ENCODE measurements around the gene OBP2A. TPM values are rescaled to one million over a fixed set of nuclear protein-coding genes. Genes with fewer than 3 reads are reported as not detected.

Gene OBP2A
- total RNA-seq, 1 donor from 2014 or later, result not detected

- Mint-ChIP-seq H3K27me3 (ENCODE audit: low read depth, unreplicated experiment) (peaks cover 21% of the 10 kb centered on the region), H3K9me3 (ENCODE audit: unreplicated experiment) (peaks cover 18% of the 10 kb centered on the region), H3K4me1 (ENCODE audit: low read depth, unreplicated experiment) (no peaks in the 10 kb centered on the region), H3K27ac (ENCODE audit: unreplicated experiment) (no peak overlapping the region), H3K36me3 (ENCODE audit: low read depth, unreplicated experiment) (no peaks in the 10 kb centered on the region), H3K4me3 (ENCODE audit: unreplicated experiment) (no peak overlapping the region)
- TF ChIP-seq EZH2 (IDR thresholded peaks at IDR 0.05; ENCODE audit: insufficient read depth, low read length), result no peak
- TF ChIP-seq, protein P1, sequence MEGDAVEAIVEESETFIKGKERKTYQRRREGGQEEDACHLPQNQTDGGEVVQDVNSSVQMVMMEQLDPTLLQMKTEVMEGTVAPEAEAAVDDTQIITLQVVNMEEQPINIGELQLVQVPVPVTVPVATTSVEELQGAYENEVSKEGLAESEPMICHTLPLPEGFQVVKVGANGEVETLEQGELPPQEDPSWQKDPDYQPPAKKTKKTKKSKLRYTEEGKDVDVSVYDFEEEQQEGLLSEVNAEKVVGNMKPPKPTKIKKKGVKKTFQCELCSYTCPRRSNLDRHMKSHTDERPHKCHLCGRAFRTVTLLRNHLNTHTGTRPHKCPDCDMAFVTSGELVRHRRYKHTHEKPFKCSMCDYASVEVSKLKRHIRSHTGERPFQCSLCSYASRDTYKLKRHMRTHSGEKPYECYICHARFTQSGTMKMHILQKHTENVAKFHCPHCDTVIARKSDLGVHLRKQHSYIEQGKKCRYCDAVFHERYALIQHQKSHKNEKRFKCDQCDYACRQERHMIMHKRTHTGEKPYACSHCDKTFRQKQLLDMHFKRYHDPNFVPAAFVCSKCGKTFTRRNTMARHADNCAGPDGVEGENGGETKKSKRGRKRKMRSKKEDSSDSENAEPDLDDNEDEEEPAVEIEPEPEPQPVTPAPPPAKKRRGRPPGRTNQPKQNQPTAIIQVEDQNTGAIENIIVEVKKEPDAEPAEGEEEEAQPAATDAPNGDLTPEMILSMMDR (IDR thresholded peaks at IDR 0.05; ENCODE audit: insufficient read depth, low read depth, low read length), result no peak
- no peak overlapping the region for H3K4me2 ChIP-seq (ENCODE audit: low read length)
- no peaks in the 10 kb centered on the region for H3K4me1 ChIP-seq (ENCODE audit: insufficient read depth, low read length)
- H4K20me1 ChIP-seq (ENCODE audit: insufficient read depth, low read length), result no peaks in the 10 kb centered on the region
- H3K9me3 ChIP-seq (ENCODE audit: insufficient read depth, low read depth, low read length), result peaks cover 5% of the 10 kb centered on the region
- H3K27me3 ChIP-seq (ENCODE audit: insufficient read depth, low read length), result no peaks in the 10 kb centered on the region
- no peaks in the 10 kb centered on the region for H3K79me2 ChIP-seq (ENCODE audit: insufficient read depth, low read length)
- FAIRE-seq, result no peak
- H3K27ac ChIP-seq (ENCODE audit: low read depth, low read length), result no peak overlapping the region
- H3K36me3 ChIP-seq (ENCODE audit: insufficient read depth, low read length), result no peaks in the 10 kb centered on the region
- no peak for DNase-seq (ENCODE audit: low read depth)
- H3K9ac ChIP-seq (ENCODE audit: low read length), result no peak overlapping the region
- H2AFZ ChIP-seq (ENCODE audit: low read depth, low read length), result no peak overlapping the region
- no peak overlapping the region for H3K4me3 ChIP-seq (ENCODE audit: insufficient read depth, low read depth, low read length)
Observed at GRCh38 chr9:135565141-135565628, 19.3 kb downstream of the OBP2A start.

DNA sequence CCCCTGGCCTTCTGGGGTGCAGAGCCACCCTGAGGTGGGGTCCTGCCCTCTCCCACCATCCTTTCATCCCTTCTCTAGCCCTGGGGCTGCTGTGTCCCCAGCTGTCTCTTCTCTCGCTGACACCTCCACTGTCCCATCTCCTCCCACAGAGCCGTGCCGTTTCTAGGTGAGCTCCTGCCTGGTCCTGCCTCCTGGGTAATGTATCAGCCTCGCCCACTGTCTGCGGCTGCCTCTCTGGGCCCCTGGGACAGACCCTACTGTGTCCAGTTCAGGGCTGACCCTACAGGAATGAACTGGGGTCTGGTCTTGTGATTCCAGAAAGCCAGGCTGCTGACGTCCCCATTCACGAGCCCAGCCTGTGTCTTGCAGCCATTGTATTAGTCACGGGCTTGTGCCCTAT lies 19.7 kb downstream of the OBP2A start:
- Histone ChIP-seq H3K9ac (ENCODE audit: low read length) (no peak overlapping the region), H3K4me2 (ENCODE audit: low read length) (no peak overlapping the region), H3K4me3 (ENCODE audit: insufficient read depth, low read depth, low read length) (no peak overlapping the region), H3K36me3 (ENCODE audit: insufficient read depth, low read length) (no peaks in the 10 kb centered on the region), H3K79me2 (ENCODE audit: insufficient read depth, low read length) (no peaks in the 10 kb centered on the region), H3K4me1 (ENCODE audit: insufficient read depth, low read length) (no peaks in the 10 kb centered on the region), H4K20me1 (ENCODE audit: insufficient read depth, low read length) (no peaks in the 10 kb centered on the region), H2AFZ (ENCODE audit: low read depth, low read length) (no peak overlapping the region), H3K27ac (ENCODE audit: low read depth, low read length) (no peak overlapping the region), H3K9me3 (ENCODE audit: insufficient read depth, low read depth, low read length) (peaks cover 5% of the 10 kb centered on the region), H3K27me3 (ENCODE audit: insufficient read depth, low read length) (no peaks in the 10 kb centered on the region)
- TF ChIP-seq, protein P1 (IDR thresholded peaks at IDR 0.05; ENCODE audit: insufficient read depth, low read depth, low read length), result no peak
- TF ChIP-seq EZH2 (IDR thresholded peaks at IDR 0.05; ENCODE audit: insufficient read depth, low read length), result no peak
- H3K4me3 Mint-ChIP-seq (ENCODE audit: unreplicated experiment), result no peak overlapping the region
- no peaks in the 10 kb centered on the region for H3K36me3 Mint-ChIP-seq (ENCODE audit: low read depth, unreplicated experiment)
- H3K4me1 Mint-ChIP-seq (ENCODE audit: low read depth, unreplicated experiment), result no peaks in the 10 kb centered on the region
- no peak overlapping the region for H3K27ac Mint-ChIP-seq (ENCODE audit: unreplicated experiment)
- DNase-seq (ENCODE audit: low read depth), result no peak
- FAIRE-seq, result no peak
- peaks cover 21% of the 10 kb centered on the region for H3K27me3 Mint-ChIP-seq (ENCODE audit: low read depth, unreplicated experiment)
- peaks cover 18% of the 10 kb centered on the region for H3K9me3 Mint-ChIP-seq (ENCODE audit: unreplicated experiment)

- Mint-ChIP-seq H3K27me3 (ENCODE audit: low read depth, unreplicated experiment) (peaks cover 21% of the 10 kb centered on the region), H3K9me3 (ENCODE audit: unreplicated experiment) (peaks cover 18% of the 10 kb centered on the region)
- no peak for FAIRE-seq
Observed at GRCh38 chr9:135566552-135566951, 20.6 kb downstream of the OBP2A start.

More at GRCh38 chr9:135566552-135566951, 20.6 kb downstream of the OBP2A start:
- TF ChIP-seq, protein P1 (IDR thresholded peaks at IDR 0.05; ENCODE audit: insufficient read depth, low read depth, low read length), result no peak
- no peak for TF ChIP-seq EZH2 (IDR thresholded peaks at IDR 0.05; ENCODE audit: insufficient read depth, low read length)
- no peaks in the 10 kb centered on the region for H3K4me1 ChIP-seq (ENCODE audit: insufficient read depth, low read length)
- no peaks in the 10 kb centered on the region for H3K79me2 ChIP-seq (ENCODE audit: insufficient read depth, low read length)
- no peaks in the 10 kb centered on the region for H3K36me3 Mint-ChIP-seq (ENCODE audit: low read depth, unreplicated experiment)
- H3K36me3 ChIP-seq (ENCODE audit: insufficient read depth, low read length), result no peaks in the 10 kb centered on the region
- no peak overlapping the region for H3K4me3 Mint-ChIP-seq (ENCODE audit: unreplicated experiment)
- H3K4me3 ChIP-seq (ENCODE audit: insufficient read depth, low read depth, low read length), result no peak overlapping the region
- no peak overlapping the region for H3K27ac ChIP-seq (ENCODE audit: low read depth, low read length)
- no peaks in the 10 kb centered on the region for H3K4me1 Mint-ChIP-seq (ENCODE audit: low read depth, unreplicated experiment)
- no peak overlapping the region for H3K9ac ChIP-seq (ENCODE audit: low read length)
- H3K27me3 ChIP-seq (ENCODE audit: insufficient read depth, low read length), result no peaks in the 10 kb centered on the region
- no peak overlapping the region for H3K4me2 ChIP-seq (ENCODE audit: low read length)
- H3K27ac Mint-ChIP-seq (ENCODE audit: unreplicated experiment), result no peak overlapping the region
- H2AFZ ChIP-seq (ENCODE audit: low read depth, low read length), result no peak overlapping the region
- peaks cover 5% of the 10 kb centered on the region for H3K9me3 ChIP-seq (ENCODE audit: insufficient read depth, low read depth, low read length)
- no peak for DNase-seq (ENCODE audit: low read depth)
- no peaks in the 10 kb centered on the region for H4K20me1 ChIP-seq (ENCODE audit: insufficient read depth, low read length)
